GM23338 (cell line): ENCODE results near the gene DPP10. TPM values are rescaled to one million over a fixed set of nuclear protein-coding genes. Genes with fewer than 3 reads are reported as not detected.

Experiments
- ATAC-seq: fragments of 200-7000 bp; cut with Tn5 transposase; 3 replicates; pipeline ENCODE4 v1.9.1; 2020
- DNase-seq: peaks from one replicate; pipeline ENCODE4 v3.0.0-alpha.2; 2015; ENCODE audit warnings: low spot score
- H2AFZ ChIP-seq: fragments of 200-600 bp; sonication (generic); 2 replicates; pipeline ENCODE4 v1.8.0; 2016; ENCODE audit warnings: antibody characterized with exemption, mild to moderate bottlenecking, moderate library complexity
- H3F3A ChIP-seq: fragments of 200-600 bp; sonication (generic); replicated peaks from 2 replicates; pipeline ENCODE4 v1.8.0; 2017; ENCODE audit warnings: antibody characterized with exemption, mixed run types, low read depth
- H3K27ac ChIP-seq: fragments of 200-600 bp; sonication (generic); 2 replicates; pipeline ENCODE4 v1.6.1; 2016; ENCODE audit warnings: low read depth
- H3K27me3 ChIP-seq: fragments of 200-600 bp; sonication (generic); 2 replicates; pipeline ENCODE4 v1.8.0; 2016; ENCODE audit warnings: mild to moderate bottlenecking, mixed run types, moderate library complexity; ENCODE audit not compliant: insufficient read depth
- H3K36me3 ChIP-seq: fragments of 200-600 bp; sonication (generic); 2 replicates; pipeline ENCODE4 v1.8.0; 2016; ENCODE audit warnings: mild to moderate bottlenecking; ENCODE audit not compliant: insufficient read depth
- H3K4me1 ChIP-seq: fragments of 200-600 bp; sonication (generic); 2 replicates; pipeline ENCODE4 v1.8.0; 2016; ENCODE audit warnings: mild to moderate bottlenecking, moderate library complexity; ENCODE audit not compliant: insufficient read depth
- H3K4me2 ChIP-seq: fragments of 200-600 bp; sonication (generic); 2 replicates; pipeline ENCODE4 v1.7.1; 2017; ENCODE audit warnings: mixed run types
- H3K4me3 ChIP-seq: fragments of 200-600 bp; sonication (generic); 2 replicates; pipeline ENCODE4 v1.6.1; 2016; ENCODE audit warnings: mixed run types
- H3K79me2 ChIP-seq: fragments of 200-600 bp; sonication (generic); replicated peaks from 2 replicates; pipeline ENCODE4 v1.8.0; 2017; ENCODE audit warnings: mild to moderate bottlenecking; ENCODE audit not compliant: insufficient read depth
- H3K9me2 ChIP-seq: fragments of 200-600 bp; sonication (generic); 2 replicates; pipeline ENCODE4 v1.8.0; 2017; ENCODE audit not compliant: insufficient read depth
- H4K20me1 ChIP-seq: fragments of 200-600 bp; sonication (generic); replicated peaks from 2 replicates; pipeline ENCODE4 v1.8.0; 2017; ENCODE audit warnings: mild to moderate bottlenecking; ENCODE audit not compliant: insufficient read depth
- H3K27ac Mint-ChIP-seq: 2 replicates; pipeline ENCODE4 v1.8.0; 2020; ENCODE audit warnings: inconsistent platforms, mild to moderate bottlenecking, moderate library complexity, mixed read lengths
- H3K27me3 Mint-ChIP-seq: 3 replicates; pipeline ENCODE4 v1.8.0; 2022; ENCODE audit warnings: low read depth, mild to moderate bottlenecking, moderate library complexity, mixed read lengths, inconsistent platforms; ENCODE audit not compliant: insufficient read depth, poor library complexity
- H3K36me3 Mint-ChIP-seq: 3 replicates; pipeline ENCODE4 v1.8.0; 2021; ENCODE audit warnings: low read depth, mild to moderate bottlenecking, inconsistent platforms, moderate library complexity, mixed read lengths
- H3K4me1 Mint-ChIP-seq: 3 replicates; pipeline ENCODE4 v1.8.0; 2020; ENCODE audit warnings: mild to moderate bottlenecking, inconsistent platforms, mixed read lengths
- H3K4me3 Mint-ChIP-seq: 3 replicates; pipeline ENCODE4 v1.8.0; 2021; ENCODE audit warnings: moderate library complexity, mild to moderate bottlenecking, inconsistent platforms, mixed read lengths
- H3K9me3 Mint-ChIP-seq: 3 replicates; pipeline ENCODE4 v1.8.0; 2020; ENCODE audit warnings: moderate library complexity, mild to moderate bottlenecking, inconsistent platforms, mixed read lengths
- CREB1 ChIP-seq: fragments of 250-450 bp; sonication (Bioruptor Pico); IDR thresholded peaks from 2 replicates; pipeline ENCODE4 v1.5.0; 2020; ENCODE audit warnings: low read depth, mild to moderate bottlenecking, moderate library complexity
- CTCF ChIP-seq, 2 experiments: fragments of 200-600 bp in 1 of 2; sonication (generic) in 1 of 2; conservative IDR thresholded peaks; 2 replicates each; pipeline versions ENCODE4 v1.5.1 to v1.6.1; 2016 to 2017; ENCODE audit warnings: antibody characterized with exemption in 2 of 2, low read depth in 2 of 2, mild to moderate bottlenecking in 2 of 2, moderate library complexity in 1 of 2
- ETS1 ChIP-seq: IDR thresholded peaks from 2 replicates; pipeline ENCODE4 v1.6.1; 2016; ENCODE audit warnings: antibody characterized with exemption
- EZH2 ChIP-seq: fragments of 200-600 bp; sonication (generic); IDR thresholded peaks from one replicate; pipeline ENCODE4 v1.8.0; 2017; ENCODE audit warnings: antibody characterized with exemption, mild to moderate bottlenecking, low read depth; ENCODE audit not compliant: unreplicated experiment
- EZH2phosphoT487 ChIP-seq: fragments of 200-600 bp; sonication (generic); IDR thresholded peaks from one replicate; pipeline ENCODE4 v1.8.1; 2018; ENCODE audit warnings: antibody characterized with exemption; ENCODE audit not compliant: unreplicated experiment
- JUNB ChIP-seq: IDR thresholded peaks from one replicate; pipeline ENCODE4 v1.6.1; 2016; ENCODE audit warnings: antibody characterized with exemption; ENCODE audit not compliant: unreplicated experiment
- NANOG ChIP-seq: IDR thresholded peaks from 2 replicates; pipeline ENCODE4 v1.6.1; 2016; ENCODE audit warnings: antibody characterized with exemption, borderline replicate concordance
- POLR2AphosphoS5 ChIP-seq: IDR thresholded peaks from 2 replicates; pipeline ENCODE4 v1.6.1; 2016; ENCODE audit warnings: antibody characterized with exemption, low read depth
- REST ChIP-seq: IDR thresholded peaks from one replicate; pipeline ENCODE4 v1.6.1; 2018; ENCODE audit warnings: antibody characterized with exemption; ENCODE audit not compliant: unreplicated experiment
- STAT1 ChIP-seq: IDR thresholded peaks from one replicate; pipeline ENCODE4 v1.6.1; 2016; ENCODE audit warnings: antibody characterized with exemption; ENCODE audit not compliant: unreplicated experiment
- ZNF114 ChIP-seq: fragments of 250-450 bp; sonication (Bioruptor Pico); IDR thresholded peaks from 2 replicates; pipeline ENCODE4 v1.5.0; 2020; ENCODE audit warnings: mild to moderate bottlenecking, moderate library complexity
- ZNF331 ChIP-seq: fragments of 250-450 bp; sonication (Bioruptor Pico); IDR thresholded peaks from 2 replicates; pipeline ENCODE4 v1.5.0; 2020; ENCODE audit warnings: low read depth, mild to moderate bottlenecking, moderate library complexity
- ZNF462 ChIP-seq: fragments of 250-450 bp; sonication (Bioruptor Pico); IDR thresholded peaks from 2 replicates; pipeline ENCODE4 v1.5.0; 2020; ENCODE audit warnings: mild to moderate bottlenecking, moderate library complexity
- polyA plus RNA-seq: library from polyadenylated mRNA; unstranded; fragments of >200 nt; fragmentation: Nextera tagmentation; extraction: Ambion mirVana; gene quantifications from 2 replicates; pipeline ENCODE4 v1.2.1, GENCODE V29; 2016
- total RNA-seq: library from RNA; depleted of rRNA; stranded (reverse); fragments of >200 nt; shearing (Covaris generic); gene quantifications from 2 replicates; pipeline ENCODE4 v1.2.3, GENCODE V29; 2014

The DPP10 gene
- total and polyA plus RNA-seq, 2 experiments from 2014 or later, result 3.6 to 14.8 TPM

- no peak overlapping the region for H3K27ac Mint-ChIP-seq
- H3K4me1 Mint-ChIP-seq, result peaks cover 18% of the 10 kb centered on the region
- H2AFZ ChIP-seq, result no peak overlapping the region
- H3K27me3 Mint-ChIP-seq, result peaks cover 3% of the 10 kb centered on the region
- peaks cover 10% of the 10 kb centered on the region for H3K4me1 ChIP-seq
- DNase-seq, result no peak
- no peaks in the 10 kb centered on the region for H3K9me2 ChIP-seq
- ATAC-seq, result no peak
- no peak overlapping the region for H3K4me2 ChIP-seq
- H3K9me3 Mint-ChIP-seq, result no peaks in the 10 kb centered on the region; the same call in 2 of the 3 replicates
- peaks cover 46% of the 10 kb centered on the region for H3K79me2 ChIP-seq
- no peaks in the 10 kb centered on the region for H3F3A ChIP-seq
- H4K20me1 ChIP-seq, result peaks cover 11% of the 10 kb centered on the region
- H3K27me3 ChIP-seq, result peaks cover 12% of the 10 kb centered on the region
- TF ChIP-seq ZNF331 (CRISPR knock-in tag), result no peak
- no peak for TF ChIP-seq REST
- TF ChIP-seq NANOG, result no peak
- TF ChIP-seq EZH2, result no peak
- no peak for TF ChIP-seq ETS1
- TF ChIP-seq JUNB, result no peak
- no peak for TF ChIP-seq POLR2AphosphoS5
- TF ChIP-seq ZNF462 (CRISPR knock-in tag), result no peak
- TF ChIP-seq EZH2phosphoT487, result no peak
- no peak for TF ChIP-seq CTCF (conservative IDR thresholded peaks at IDR 0.05; ENCODE audit: low read depth in 2 of 2)
- no peak for TF ChIP-seq STAT1
- TF ChIP-seq ZNF114 (CRISPR knock-in tag), result no peak
- no peak for TF ChIP-seq CREB1
- no peak overlapping the region for H3K4me3 ChIP-seq
- no peak overlapping the region for H3K4me3 Mint-ChIP-seq
- no peaks in the 10 kb centered on the region for H3K36me3 Mint-ChIP-seq
- no peaks in the 10 kb centered on the region for H3K36me3 ChIP-seq
- no peak overlapping the region for H3K27ac ChIP-seq
Observed at GRCh38 chr2:115168457-115168856, 726.0 kb downstream of the DPP10 start.
